GM11168 (cell line): ENCODE data around the gene ADGRL1.
"Not testable (repeated sequence)": the region's sequence is repeated elsewhere in the genome, so short reads cannot be mapped to it uniquely, and the experiment has no call there.

Experiments used
- in situ Hi-C: fragments of 300-500 bp; cut with MboI; formaldehyde crosslinking; loops from one replicate; pipeline ENCODE4 v1.12.0; 2022; ENCODE audit warnings: low sequenced_read_pairs; ENCODE audit not compliant: unreplicated experiment

Gene ADGRL1

GRCh38 chr19:14147797-14148605 is 58.0 kb downstream of the ADGRL1 start:
- in situ Hi-C loops = no loop called here

- in situ Hi-C loops = no loop called here
Observed at GRCh38 chr19:14146789-14147216, 59.2 kb downstream of the ADGRL1 start.

- in situ Hi-C loops = not testable (repeated sequence)
Observed at GRCh38 chr19:14146169-14146568, 59.8 kb downstream of the ADGRL1 start.

DNA sequence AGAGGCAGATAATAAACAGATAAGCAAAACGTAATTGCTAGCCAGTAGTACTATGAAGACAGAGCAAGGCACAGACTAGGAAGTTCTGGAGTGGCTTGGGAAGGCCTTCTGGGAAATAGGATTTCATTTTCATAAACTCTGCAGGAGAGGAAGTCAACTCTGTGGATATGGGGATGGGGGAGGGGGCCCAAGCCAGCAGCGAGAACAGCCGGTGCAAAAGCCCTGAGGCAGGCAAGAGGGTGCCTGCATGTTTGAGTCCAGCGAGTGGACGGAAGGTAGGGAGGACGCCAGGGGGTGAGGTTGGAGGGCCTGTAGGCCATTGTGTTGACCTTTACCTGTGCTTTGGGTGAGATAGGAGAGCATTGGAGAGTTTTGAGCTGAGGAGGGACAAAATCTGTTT is 60.6 kb downstream of the ADGRL1 start:
- in situ Hi-C loops = no loop called here

DNA sequence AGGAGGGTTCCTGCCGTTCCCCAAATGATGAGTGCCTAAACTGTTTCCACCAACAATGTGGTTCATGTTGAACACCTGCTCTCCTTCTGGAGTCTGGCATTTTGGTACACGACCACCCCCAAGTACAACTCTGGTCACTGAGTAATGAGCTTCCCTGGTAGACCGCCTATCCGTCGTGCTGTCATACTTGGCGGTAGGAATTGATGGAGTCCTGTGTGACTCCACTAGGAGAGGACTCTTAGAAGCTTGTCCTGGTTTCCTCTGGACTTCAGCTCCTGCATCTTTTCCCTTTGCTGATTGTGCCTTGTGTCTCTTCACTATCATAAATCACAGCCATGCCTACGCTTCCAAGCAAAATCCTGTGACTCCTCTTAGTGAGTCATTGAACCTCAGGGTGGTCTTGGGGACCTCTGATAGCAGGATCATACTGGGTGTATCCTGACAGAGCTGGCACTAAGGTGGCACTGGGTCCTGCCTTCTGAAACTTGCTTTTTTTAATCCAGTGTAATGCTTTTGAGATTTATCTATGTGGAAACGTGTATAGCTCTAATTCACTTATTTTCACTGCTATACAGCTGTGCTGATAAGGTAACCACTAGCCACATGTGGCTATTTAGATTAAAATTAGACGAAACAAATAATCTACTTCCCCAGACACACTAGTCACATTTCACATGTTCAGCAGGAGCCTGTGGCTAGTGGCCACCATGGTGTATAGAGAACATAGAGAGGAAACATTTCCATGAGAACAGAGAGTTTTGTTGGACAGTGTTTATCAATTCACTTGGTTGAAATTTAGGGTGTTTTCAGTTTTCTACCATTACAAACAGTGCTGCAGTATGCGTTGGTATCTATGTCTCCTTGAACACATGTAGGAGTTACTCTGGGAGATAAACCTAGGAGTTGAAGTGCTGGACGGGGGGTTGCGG is 63.4 kb downstream of the ADGRL1 start:
- in situ Hi-C loops = no loop called here

DNA sequence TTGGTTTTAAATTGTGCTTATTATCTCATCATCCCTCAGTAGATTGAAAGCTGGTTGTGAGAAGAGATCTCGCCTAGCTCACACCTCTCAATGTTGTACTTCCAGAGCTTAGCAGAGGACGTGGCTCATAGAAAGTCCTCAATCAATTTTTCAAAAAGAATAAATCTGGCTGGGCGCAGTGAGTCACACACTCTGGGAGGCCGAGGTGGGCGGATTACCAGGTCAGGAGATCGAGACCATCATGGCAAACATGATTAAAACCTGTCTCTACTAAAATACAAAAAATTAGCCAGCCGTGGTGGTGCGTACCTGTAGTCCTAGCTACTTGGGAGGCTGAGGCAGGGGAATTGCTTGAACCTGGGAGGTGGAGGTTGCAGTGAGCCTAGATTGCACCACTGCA is 64.9 kb downstream of the ADGRL1 start:
- in situ Hi-C loops = no loop called here

- in situ Hi-C loops = no loop called here
Observed at GRCh38 chr19:14139944-14140343, 66.0 kb downstream of the ADGRL1 start.

- in situ Hi-C loops = no loop called here
Observed at GRCh38 chr19:14138576-14139265, 67.2 kb downstream of the ADGRL1 start.

DNA sequence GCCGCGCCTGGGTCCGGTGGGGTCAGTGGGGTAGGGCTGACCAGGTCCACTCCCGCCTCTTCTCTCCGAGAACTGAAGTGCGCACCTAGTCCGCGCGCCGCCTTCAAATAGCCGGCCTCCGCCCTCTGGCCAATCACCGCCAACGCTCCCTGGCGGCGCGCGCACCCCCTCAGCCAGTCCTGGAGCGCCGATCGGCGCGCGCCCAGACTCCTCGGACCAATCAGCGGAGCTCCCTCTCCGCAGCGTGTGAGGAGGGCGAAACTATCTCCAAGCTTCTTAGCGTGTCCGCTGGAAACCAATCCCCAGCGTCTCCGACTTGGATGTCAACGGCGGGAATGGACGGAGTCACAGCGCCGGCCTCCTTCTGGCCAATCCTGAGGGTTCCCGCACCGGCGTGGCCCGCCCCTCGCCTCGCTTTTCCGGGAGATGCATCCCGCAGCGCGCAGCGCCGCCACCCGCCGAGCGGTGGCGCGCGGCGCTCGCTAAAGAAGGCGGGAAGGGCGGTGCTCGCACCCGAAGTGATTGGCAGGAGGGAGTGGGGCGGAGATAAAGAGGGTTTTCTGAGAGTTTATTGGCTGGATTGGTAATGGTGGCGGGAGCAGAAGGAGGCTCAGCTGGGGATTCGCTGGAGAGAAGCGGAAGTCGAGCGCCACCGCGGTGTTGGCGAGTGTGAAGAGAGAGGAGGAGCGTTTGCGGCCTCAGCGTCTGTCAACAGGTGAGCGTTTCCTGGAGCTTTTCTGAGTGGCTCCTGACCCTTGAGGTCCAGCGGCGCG is 69.3 kb downstream of the ADGRL1 start, which contains the start of gene ASF1B:
TSS of gene ASF1B (minus strand) at position 81 of the 773 bp plus-strand sequence. CDS start 133 bp downstream, outside the sequence.
- in situ Hi-C loops = no loop called here

GRCh38 chr19:14135985-14136508 is 69.9 kb downstream of the ADGRL1 start:
- in situ Hi-C loops = no loop called here

GRCh38 chr19:14135355-14135754 is 70.6 kb downstream of the ADGRL1 start:
- in situ Hi-C loops = no loop called here

GRCh38 chr19:14127929-14128509 is 78.0 kb downstream of the ADGRL1 start:
- in situ Hi-C loops = no loop called here

DNA sequence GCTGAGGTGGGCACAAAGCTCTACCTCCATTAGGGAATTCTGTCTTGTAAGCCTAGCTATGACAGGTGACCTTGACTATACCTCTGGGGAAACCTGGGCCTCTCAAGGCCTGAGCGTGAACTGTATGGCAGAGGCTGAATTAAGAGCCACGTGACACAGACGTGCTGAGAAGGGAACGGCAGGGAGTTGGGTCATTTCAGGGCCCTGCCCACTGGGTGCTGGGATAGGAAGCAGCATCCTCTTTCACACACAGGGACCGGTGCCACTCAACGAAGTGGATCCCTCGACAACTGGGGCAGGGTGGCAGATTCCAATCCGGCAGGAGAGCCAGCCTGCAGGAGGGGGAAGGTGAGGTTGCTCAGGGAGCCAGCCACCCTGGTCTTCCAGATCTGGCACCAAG is 78.8 kb downstream of the ADGRL1 start:
- in situ Hi-C loops = no loop called here

- in situ Hi-C loops = no loop called here
Observed at GRCh38 chr19:14122924-14123323, 83.0 kb downstream of the ADGRL1 start.

GRCh38 chr19:14120497-14120780 is 85.5 kb downstream of the ADGRL1 start:
- in situ Hi-C loops = no loop called here

DNA sequence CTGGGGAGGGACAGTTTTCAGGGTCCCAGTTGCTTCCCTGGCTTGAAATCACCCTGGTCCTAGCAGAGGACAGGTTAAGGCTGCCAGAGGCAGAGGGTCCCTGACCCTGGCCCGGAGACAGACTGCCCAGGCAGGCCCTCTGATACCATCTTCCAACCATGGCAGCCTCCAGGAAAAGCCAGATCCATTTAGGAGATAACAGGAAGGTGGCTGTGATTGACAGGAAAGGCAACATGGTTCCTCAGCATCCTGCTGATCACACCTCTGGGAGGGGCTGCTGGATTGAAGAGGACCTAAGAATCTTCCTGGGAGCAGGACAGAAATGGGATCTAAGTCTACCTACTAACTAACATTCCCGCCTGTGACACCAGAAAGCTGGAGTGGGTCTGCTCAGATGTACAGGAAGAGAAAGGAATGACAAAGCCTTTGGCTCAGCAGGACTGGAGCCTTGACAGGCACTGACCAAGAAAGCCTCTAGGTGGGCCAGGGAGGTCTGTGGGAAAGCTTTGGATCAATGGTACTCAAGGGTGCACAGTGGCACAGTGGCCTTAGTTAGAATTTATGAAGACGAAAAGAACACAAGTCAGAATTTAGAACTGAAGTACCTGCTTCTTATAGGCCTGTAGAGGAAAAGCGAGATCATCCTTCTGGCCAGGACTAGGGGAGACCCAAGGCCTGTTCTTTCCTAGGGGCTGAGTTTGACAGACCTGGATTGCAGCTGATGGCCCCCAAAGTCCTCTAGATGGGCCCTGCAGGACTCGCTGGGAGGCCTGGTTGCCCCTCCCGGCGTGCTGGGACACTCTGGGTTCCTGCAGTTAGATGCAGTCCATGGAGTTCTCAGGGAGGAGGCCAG is 86.1 kb downstream of the ADGRL1 start:
- in situ Hi-C loops = no loop called here

DNA sequence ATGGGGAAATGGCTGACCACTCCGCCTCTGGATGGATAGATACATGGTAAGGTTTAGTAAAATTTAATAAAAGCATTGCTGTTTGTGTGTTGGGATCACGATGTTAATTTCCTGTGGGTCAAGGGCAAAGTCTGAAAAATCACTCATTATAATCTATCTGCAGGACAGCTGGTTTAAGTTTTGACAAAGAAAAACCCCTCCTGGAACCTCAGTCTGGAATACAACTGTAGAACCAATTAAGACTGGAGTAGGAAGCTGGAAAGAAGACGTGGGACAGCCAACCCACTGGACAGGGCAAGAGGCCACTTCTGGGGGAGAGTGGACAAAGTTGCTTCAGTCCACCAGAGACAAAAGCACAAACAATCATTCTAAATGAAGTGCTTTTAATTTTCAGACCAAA is 86.8 kb downstream of the ADGRL1 start:
- in situ Hi-C loops = no loop called here
